GM15510 (cell line): Measurements from ENCODE around the gene KLRD1.

Experiments
- POLR2A ChIP-seq: IDR thresholded peaks from 3 replicates; pipeline ENCODE4 v1.6.1; 2011; ENCODE audit warnings: borderline replicate concordance; ENCODE audit not compliant: insufficient read length; ENCODE audit errors: extremely low read depth

KLRD1 gene

DNA sequence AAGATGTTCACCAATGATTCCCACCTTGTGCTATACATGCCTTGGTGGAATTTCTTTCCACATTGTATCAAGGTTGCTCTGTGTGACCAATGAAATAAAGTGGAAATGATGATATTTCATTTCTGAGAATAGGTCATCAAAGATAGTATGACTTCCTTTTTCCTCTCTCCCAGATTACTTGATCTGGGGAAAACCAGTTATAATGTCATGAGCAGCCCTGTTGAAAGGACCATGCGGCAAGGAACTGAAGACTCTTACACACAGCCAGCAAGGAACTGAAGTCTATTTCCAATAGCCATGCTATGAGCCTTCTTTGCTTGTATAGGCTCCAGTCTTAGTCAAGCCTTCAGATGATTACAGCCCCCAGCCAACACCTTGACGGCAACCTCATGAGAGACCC lies 11.7 kb downstream of the KLRD1 start:
- no peak for TF ChIP-seq POLR2A

DNA sequence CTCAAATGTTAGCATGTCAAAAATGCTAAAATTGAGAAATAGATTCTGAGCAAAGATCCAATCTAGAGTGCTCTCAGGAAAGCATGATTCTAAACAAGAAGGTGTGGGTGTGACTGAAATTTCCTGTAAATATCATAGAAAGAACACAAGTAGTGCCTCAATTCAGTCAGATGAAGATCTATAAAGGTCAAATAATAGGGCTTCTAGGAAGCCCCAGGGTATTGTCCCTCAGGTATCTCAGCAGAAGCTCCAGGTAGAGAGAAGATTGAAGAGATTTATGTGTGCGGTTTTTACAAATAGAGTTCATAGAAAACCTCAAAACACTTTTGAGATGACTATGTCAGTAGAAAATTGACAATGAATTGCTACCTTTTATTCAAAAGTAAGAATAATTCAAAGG lies 13.0 kb downstream of the KLRD1 start:
- TF ChIP-seq POLR2A, result no peak

DNA sequence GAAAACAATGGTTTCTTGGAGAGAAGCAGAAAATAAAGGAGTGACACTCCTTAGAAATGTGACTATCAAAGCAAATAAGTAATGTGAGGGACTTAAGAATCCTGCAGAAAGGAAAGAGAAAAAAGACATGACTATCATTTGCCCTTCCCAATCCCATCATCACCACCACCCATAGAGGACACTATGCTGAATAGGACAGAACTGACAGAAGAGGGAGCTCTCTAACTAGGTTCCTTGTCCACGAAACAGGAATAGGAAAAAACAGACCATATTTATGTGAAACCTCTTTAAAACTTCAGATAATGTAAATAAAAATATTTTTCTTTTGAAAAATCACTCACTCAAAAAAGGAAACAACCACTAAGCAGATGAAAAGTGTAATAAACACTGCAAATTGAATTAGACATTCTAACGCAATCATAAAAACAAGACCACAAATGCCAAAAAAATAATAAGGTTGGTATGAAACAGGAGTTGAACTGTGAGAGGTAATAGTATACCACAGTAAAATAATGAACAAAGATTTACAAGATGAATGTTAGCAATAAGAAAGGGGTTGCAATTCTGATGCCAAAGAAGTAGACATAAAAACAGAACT lies 24.1 kb downstream of the KLRD1 start:
- TF ChIP-seq POLR2A, result no peak

DNA sequence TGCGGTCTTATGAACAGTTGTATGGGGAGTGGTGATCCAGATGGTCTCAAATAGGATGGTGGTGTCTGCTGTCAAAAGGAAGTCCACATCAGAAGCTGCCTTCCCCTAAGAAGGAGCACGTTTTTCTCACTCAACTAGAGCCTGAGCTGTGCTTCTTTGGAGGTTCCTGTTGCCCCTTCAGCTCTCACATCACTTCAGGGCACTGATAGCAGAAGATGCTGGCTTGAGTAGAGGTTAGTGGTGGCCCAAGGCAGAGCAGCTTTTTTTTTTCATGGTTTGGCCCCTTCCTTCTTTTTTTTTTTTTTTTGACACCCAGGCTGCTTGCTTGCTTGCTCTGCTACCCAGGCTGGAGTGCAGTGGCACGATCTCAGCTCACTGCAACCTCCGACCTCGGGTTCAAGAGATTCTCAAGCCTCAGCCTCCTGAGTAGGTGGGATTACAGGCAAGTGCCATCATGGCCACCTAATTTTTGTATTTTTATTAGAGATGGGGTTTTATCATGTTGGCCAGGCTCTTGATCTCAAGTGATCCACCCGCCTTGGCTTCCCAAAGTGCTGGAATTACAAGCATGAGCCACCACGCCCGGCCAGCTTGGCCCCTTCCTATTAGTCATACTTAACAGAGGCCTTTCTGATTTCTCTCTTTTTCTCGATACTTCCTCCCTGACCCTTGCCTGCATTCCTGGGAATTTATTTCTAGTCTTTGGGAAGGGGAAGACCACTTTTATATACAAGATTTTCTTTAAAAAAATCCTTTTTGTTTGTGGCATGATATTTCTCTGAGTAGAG lies 31.6 kb downstream of the KLRD1 start:
- TF ChIP-seq POLR2A, result no peak

DNA sequence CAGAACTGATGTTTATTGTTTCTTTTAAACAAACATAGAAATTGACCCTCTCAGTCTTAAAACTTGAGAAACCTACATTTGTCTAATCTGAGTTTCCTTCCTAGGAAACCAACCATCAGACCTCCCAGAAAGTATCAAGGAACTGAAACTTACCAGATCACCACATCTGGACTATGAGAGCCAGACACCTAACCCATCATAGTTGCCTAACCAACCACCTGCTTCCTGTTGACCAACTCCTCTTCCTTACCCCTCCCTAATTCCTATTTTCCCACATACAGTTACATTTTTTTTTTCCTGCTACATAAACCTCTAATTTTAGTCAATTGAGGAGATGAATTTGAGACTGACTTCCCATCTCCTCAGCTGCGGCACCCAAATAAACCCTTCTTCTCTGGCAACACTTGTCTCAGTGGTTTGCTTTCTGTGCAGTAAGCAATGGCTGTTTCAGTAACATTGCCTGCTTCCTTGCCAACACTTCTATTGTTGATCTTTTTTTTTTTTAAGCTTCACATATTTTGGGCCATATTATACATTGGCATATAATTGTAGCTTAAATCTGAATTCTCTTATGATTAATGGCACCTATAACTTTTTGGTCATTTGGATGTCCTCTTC lies 34.3 kb downstream of the KLRD1 start:
- no peak for TF ChIP-seq POLR2A

DNA sequence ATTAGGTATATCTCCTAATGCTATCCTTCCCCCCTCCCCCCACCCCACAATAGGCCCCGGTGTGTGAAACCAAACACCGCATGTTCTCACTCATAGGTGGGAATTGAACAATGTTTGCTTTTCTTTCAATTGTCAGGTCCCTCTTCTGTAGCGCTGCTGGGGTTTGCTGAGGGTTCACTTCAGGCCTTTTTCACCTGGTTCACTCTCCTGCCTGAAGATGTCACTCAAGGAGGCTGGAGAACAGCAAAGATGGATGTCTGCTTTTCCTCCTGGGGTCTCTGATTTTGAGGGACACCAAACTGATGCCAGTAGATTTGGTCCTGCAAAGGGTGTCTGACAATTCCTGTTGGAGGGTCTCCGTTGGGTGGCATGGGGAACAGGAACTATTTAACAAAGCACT lies 46.4 kb downstream of the KLRD1 start:
- no peak for TF ChIP-seq POLR2A

DNA sequence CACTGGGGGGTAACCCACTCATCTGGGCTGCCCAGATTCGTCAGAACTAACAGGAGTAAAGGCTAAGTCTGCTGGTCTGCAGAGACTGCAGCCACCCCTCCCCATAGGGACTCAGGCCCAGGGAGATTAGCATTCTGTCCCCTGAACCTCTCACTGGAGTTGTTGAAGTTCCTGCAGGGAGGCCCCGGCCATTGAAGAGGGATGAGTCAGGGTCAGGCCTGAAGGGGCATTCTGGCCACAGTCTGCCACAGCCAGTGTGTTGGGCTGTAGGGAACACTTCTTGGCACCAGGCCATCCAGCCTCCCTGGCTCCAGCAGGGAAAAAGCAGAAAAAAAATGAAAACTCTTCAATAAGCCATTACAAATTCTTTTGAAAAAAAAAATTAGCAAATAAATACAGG lies 46.8 kb downstream of the KLRD1 start:
- no peak for TF ChIP-seq POLR2A

DNA sequence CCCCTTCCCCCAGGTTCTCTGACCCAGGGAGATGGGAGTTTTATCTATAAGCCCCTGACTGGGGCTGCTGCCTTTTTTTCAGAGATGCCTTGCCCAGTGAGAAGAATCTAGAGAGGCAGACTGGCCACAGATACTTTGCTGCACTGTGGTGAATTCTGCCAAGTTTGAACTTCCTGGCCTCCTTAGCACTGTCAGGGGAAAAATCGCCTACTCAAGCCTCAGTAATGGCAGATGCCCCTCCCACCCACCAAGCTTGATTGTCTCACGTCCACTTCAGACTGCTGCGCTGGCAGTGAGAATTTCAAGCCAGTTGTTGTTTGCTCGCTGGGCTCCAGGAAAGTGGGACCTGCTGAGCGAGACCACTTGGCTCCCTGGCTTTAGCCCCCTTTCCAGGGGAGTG lies 50.5 kb downstream of the KLRD1 start:
- no peak for TF ChIP-seq POLR2A

DNA sequence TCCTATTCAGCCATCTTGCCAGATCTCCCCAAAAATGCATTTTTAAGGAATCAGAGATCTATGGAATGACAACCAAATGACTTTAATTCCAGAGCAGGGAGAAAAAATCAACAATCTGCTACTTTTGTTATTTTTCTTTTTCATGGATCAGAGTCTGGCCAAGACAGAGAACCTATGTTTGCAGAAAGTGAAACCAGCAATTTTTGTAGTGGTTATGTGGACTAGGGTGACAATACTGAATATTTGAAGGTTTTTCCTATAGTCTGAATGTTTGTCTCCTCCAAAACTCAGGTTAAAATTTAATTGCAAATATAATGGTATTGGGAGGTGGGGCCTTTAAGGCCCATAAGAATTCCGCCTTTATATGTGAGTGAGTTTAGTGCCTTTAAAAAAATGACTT lies 51.3 kb downstream of the KLRD1 start:
- no peak for TF ChIP-seq POLR2A

DNA sequence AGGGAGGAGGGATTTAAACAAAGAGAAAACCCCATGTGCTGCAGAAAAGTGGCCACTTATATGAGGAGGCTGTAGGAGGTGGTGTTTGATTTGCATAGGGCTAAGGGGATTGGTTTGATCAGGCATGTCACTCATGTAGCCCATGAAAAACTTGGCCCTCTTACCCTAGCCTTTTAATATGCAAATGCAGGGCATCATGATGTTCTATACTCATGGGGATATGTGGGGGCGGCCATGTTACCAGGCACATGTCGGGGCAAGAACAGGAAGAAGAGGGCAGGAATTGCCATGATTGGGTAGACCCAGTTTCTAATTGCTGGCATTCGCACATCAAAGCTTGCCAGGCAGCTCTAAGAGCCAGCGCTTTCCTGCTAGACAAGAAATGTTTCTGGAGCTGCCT lies 53.4 kb downstream of the KLRD1 start:
- no peak for TF ChIP-seq POLR2A

DNA sequence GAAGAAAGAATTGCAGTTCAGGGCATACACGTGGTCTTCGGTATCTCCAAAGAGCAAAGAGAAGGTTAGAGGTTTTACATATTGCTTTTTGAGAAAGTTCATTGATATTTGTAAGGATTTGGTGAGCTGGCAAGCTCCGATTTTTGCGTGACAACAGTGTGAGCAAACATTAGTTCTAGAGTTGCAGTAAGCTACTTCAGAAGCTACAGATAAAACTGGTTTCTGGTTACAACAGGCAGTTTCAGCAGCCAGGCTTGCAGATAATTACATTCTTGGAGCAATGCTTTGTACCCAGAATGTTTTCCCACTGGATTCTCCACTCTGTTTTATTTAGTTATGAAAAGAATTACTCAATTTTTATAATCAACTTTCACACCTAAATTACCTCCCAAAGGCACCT lies 54.0 kb downstream of the KLRD1 start:
- TF ChIP-seq POLR2A, result no peak

DNA sequence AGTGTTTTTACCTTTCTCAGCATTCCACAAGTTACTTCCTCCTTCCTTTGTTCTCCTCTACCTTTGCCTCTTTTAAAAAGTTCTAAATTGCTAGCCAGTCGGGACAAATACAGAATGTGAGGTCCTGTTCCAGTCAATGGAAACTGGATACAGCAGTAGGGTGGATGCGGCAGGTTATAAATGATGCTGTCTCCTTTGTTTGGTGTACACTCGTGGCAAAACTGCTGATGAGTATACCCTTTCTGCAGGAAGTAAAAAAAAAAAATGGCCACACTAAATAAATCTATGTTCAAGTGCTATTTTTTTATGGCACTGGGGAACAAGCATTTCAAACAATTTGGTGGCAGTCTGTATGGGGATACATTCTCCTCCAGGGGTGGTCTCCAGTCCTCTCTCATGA lies 54.7 kb downstream of the KLRD1 start:
- TF ChIP-seq POLR2A, result no peak

DNA sequence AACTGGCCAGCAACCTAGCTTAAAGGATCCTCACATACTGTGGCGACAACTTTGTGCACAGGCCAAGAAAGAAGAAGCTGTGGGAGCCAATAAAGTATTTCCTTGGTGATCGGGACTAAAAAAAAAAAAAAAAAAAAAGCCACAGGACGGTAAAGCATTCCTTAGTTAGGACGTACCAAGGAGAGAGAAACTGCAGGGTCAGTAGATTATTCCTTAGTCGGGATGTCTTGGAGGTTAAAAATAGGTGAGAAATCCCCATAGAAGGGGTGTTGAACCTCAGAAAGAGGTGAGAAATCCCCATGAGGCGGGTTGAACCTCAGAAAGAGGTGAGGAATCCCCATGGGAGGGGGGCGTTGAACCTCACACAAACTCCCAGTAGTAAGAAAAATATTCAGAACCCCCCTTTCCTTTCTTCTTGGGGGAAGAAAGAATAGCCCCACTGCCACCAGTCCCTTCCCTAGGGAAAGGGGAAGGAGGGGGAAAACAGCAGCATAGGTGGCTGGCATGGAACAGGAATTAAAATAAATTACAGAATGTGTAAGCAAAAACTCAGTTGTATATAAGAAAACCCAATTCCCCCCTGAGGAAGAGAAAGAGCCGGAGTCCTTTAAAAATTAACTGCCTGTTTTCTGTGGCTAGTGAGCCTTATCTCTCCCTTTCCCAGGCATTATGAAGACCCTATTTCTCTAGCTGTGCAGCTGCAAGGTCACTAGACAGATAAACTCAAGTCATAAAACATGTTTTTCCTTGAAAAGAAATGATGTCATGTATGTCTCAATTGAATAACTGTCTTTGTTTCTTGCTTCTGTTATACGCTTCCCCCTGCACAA lies 55.4 kb downstream of the KLRD1 start:
- TF ChIP-seq POLR2A, result no peak

DNA sequence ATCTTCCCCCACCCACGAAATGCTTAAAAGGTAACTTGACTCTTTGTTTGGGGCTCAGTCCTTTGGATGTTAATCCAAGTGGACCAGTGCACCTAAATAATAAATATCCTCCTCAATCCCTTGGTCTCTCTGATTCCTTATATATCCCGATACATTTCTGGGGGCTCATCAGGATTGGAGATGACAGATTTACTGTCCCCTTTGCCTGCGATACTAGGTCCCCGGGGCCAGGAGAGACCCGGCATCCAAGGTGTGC lies 55.9 kb downstream of the KLRD1 start:
- no peak for TF ChIP-seq POLR2A
